ENCODE measurements around the gene BPIFA2. TPM values are rescaled to one million over a fixed set of nuclear protein-coding genes. Genes with fewer than 3 reads are reported as not detected.

Gene BPIFA2
- polyA plus RNA-seq, 2 of the 4 experiments (the other 2 are of a cell fraction) = 0.16 TPM; not detected in 1

DNA sequence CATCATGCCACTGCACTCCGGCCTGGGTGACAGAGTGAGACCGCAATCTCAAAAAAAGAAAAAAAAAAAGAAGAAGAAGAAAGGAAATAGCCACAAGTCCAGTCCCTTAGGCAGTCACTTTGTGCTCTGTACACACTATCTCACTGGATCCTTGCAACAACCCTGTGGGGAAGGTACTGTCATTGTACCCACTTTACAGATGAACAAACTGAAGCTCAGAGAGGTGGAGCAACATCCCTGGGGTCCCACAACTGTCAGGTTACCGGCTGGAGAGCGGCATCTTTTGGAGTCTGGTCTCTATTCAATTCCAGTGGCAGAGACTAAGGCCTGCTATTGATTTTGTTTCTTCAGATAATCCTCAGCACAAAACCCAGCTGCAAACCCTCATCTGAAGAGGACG, 12.2 kb downstream of the BPIFA2 start:
- H3K4me2 ChIP-seq = no peak overlapping the region
- TF ChIP-seq, protein P1, sequence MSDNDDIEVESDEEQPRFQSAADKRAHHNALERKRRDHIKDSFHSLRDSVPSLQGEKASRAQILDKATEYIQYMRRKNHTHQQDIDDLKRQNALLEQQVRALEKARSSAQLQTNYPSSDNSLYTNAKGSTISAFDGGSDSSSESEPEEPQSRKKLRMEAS (IDR thresholded peaks at IDR 0.05) = no peak
- TF ChIP-seq JUNB (IDR thresholded peaks at IDR 0.05) = no peak
- FAIRE-seq (no peak), DNase-seq (ENCODE audit: low read depth in 1 of 2, low spot score in 1 of 2) (no peak), ATAC-seq (no peak)
- peaks cover 15% of the 10 kb centered on the region for H3K4me1 ChIP-seq
- whole genome bisulfite sequencing (ENCODE audit: missing lambda C conversion rate) = 94% methylated on average over 5 of the region's 5 CpGs
- CTCF ChIA-PET = interaction anchor here (0.6 to 1.6 kb wide), 6 partner anchors 10 to 54 kb away, joined by 3 to 4 read pairs (median 3); no protein-coding TSS in a partner anchor
- no peak overlapping the region for H3K4me3 ChIP-seq
- no peak overlapping the region for H3K27ac ChIP-seq
- POLR2A ChIA-PET = no interaction called here
- H3K9me3 ChIP-seq = peaks cover 5% of the 10 kb centered on the region; the same call in 1 of the 3 replicates

- H3K4me3 ChIP-seq = no peak overlapping the region
- peaks cover 15% of the 10 kb centered on the region for H3K4me1 ChIP-seq
- TF ChIP-seq ZNF302 (CRISPR knock-in tag; IDR thresholded peaks at IDR 0.05) (no peak), NR3C1 (IDR thresholded peaks at IDR 0.05) (no peak), MYC (IDR thresholded peaks at IDR 0.05; ENCODE audit: borderline replicate concordance, low read length) (no peak), KDM5A (IDR thresholded peaks at IDR 0.05) (no peak), FOXS1 (CRISPR knock-in tag; IDR thresholded peaks at IDR 0.05) (no peak), HOXA7 (CRISPR knock-in tag; IDR thresholded peaks at IDR 0.05) (no peak), EHMT2 (IDR thresholded peaks at IDR 0.05; ENCODE audit: low read depth) (no peak), GATA3 (IDR thresholded peaks at IDR 0.05; ENCODE audit: borderline replicate concordance) (no peak), CHD2 (IDR thresholded peaks at IDR 0.05; ENCODE audit: low read length, partially characterized antibody) (no peak), ZFP36 (IDR thresholded peaks at IDR 0.05; ENCODE audit: borderline replicate concordance, partially characterized antibody) (no peak), RAD21 (conservative IDR thresholded peaks at IDR 0.05 in 1 of 2, IDR thresholded peaks at IDR 0.05 in 1 of 2) (no peak), EP300 (IDR thresholded peaks at IDR 0.05) (no peak), RARB (CRISPR knock-in tag; IDR thresholded peaks at IDR 0.05) (no peak), JUN (IDR thresholded peaks at IDR 0.05) (no peak), ZSCAN20 (CRISPR knock-in tag; IDR thresholded peaks at IDR 0.05) (no peak), FOSB (CRISPR knock-in tag; IDR thresholded peaks at IDR 0.05) (no peak), HOXB13 (CRISPR knock-in tag; IDR thresholded peaks at IDR 0.05; ENCODE audit: low read depth) (no peak)
- TF ChIP-seq, protein P1 (IDR thresholded peaks at IDR 0.05) = no peak
- TF ChIP-seq, protein P2, sequence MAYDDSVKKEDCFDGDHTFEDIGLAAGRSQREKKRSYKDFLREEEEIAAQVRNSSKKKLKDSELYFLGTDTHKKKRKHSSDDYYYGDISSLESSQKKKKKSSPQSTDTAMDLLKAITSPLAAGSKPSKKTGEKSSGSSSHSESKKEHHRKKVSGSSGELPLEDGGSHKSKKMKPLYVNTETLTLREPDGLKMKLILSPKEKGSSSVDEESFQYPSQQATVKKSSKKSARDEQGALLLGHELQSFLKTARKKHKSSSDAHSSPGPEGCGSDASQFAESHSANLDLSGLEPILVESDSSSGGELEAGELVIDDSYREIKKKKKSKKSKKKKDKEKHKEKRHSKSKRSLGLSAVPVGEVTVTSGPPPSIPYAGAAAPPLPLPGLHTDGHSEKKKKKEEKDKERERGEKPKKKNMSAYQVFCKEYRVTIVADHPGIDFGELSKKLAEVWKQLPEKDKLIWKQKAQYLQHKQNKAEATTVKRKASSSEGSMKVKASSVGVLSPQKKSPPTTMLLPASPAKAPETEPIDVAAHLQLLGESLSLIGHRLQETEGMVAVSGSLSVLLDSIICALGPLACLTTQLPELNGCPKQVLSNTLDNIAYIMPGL (CRISPR knock-in tag; IDR thresholded peaks at IDR 0.05; ENCODE audit: borderline replicate concordance) = no peak
- TF ChIP-seq, protein P3, sequence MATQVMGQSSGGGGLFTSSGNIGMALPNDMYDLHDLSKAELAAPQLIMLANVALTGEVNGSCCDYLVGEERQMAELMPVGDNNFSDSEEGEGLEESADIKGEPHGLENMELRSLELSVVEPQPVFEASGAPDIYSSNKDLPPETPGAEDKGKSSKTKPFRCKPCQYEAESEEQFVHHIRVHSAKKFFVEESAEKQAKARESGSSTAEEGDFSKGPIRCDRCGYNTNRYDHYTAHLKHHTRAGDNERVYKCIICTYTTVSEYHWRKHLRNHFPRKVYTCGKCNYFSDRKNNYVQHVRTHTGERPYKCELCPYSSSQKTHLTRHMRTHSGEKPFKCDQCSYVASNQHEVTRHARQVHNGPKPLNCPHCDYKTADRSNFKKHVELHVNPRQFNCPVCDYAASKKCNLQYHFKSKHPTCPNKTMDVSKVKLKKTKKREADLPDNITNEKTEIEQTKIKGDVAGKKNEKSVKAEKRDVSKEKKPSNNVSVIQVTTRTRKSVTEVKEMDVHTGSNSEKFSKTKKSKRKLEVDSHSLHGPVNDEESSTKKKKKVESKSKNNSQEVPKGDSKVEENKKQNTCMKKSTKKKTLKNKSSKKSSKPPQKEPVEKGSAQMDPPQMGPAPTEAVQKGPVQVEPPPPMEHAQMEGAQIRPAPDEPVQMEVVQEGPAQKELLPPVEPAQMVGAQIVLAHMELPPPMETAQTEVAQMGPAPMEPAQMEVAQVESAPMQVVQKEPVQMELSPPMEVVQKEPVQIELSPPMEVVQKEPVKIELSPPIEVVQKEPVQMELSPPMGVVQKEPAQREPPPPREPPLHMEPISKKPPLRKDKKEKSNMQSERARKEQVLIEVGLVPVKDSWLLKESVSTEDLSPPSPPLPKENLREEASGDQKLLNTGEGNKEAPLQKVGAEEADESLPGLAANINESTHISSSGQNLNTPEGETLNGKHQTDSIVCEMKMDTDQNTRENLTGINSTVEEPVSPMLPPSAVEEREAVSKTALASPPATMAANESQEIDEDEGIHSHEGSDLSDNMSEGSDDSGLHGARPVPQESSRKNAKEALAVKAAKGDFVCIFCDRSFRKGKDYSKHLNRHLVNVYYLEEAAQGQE (IDR thresholded peaks at IDR 0.05) = no peak
- peaks cover 5% of the 10 kb centered on the region; the same call in 1 of the 3 replicates for H3K9me3 ChIP-seq
- WGBS (ENCODE audit: missing lambda C conversion rate) = 0% methylated on average over 1 of the region's 1 CpG
- H3K4me2 ChIP-seq = no peak overlapping the region
- FAIRE-seq (no peak), ATAC-seq (peak; percentile 47 to 51; a peak in 3 of 6 replicates), DNase-seq (ENCODE audit: low read depth in 1 of 2, low spot score in 1 of 2) (no peak)
- ChIA-PET CTCF (interaction anchor here (0.7 to 1.3 kb wide), 2 partner anchors 27 to 28 kb away, joined by 3 to 4 read pairs; no protein-coding TSS in a partner anchor), POLR2A (no interaction called here)
- no peak overlapping the region for H3K27ac ChIP-seq
Measured at GRCh38 chr20:33181482-33182093, 13.6 kb downstream of the BPIFA2 start.

All from A549 (cell line).